Breast epithelium (tissue), 3 donors: ENCODE measurements around the gene SLC38A11.

ENCODE experiments used
- CTCF ChIP-seq, 3 donors: fragments of 450-650 bp; IDR thresholded peaks; one replicate each; pipeline ENCODE4 v1.5.1; 2016 to 2017; ENCODE audit warnings: antibody characterized with exemption in 3 of 3, mild to moderate bottlenecking in 3 of 3, moderate library complexity in 3 of 3
- POLR2A ChIP-seq: fragments of 450-650 bp; IDR thresholded peaks from one replicate; pipeline ENCODE4 v1.6.1; 2016; ENCODE audit warnings: antibody characterized with exemption, mild to moderate bottlenecking, moderate library complexity
- POLR2AphosphoS5 ChIP-seq, 3 donors: sonication (generic); formaldehyde crosslinking; IDR thresholded peaks; one replicate each; pipeline ENCODE4 v1.6.1; 2017; ENCODE audit warnings: antibody characterized with exemption in 3 of 3

- no peak for TF ChIP-seq POLR2AphosphoS5 (IDR thresholded peaks at IDR 0.05)
- no peak for TF ChIP-seq CTCF (IDR thresholded peaks at IDR 0.05)
- no peak for TF ChIP-seq POLR2A
Observed at GRCh38 chr2:164960159-164960558, 4.8 kb upstream of the SLC38A11 start.
